Transverse colon (tissue), 4 donors: ENCODE measurements around the gene ZNF440. TPM values are rescaled to one million over a fixed set of nuclear protein-coding genes. Genes with fewer than 3 reads are reported as not detected.

Experiments
- DNase-seq: peaks from one replicate; pipeline ENCODE4 v3.0.0-alpha.2; 2019
- H3K27ac ChIP-seq, 4 donors: fragments of 200-600 bp; sonication (generic); 2 replicates each; pipeline ENCODE4 v1.5.1; 2016 to 2018; ENCODE audit warnings: inconsistent platforms in 4 of 4
- H3K27me3 ChIP-seq: fragments of 200-600 bp; sonication (generic); 2 replicates; pipeline ENCODE4 v1.5.1; 2017; ENCODE audit warnings: inconsistent platforms
- H3K36me3 ChIP-seq, 4 donors: fragments of 200-600 bp; sonication (generic); 2 replicates each; pipeline ENCODE4 v1.5.1; 2017 to 2019; ENCODE audit warnings: inconsistent platforms in 4 of 4
- H3K4me1 ChIP-seq, 4 donors: fragments of 200-600 bp; sonication (generic); 2 replicates each; pipeline ENCODE4 v1.5.1; 2017 to 2020; ENCODE audit warnings: inconsistent platforms in 4 of 4
- H3K4me3 ChIP-seq, 4 donors: fragments of 200-600 bp; sonication (generic); 1 replicate in 1 of 4; 2 replicates in 3 of 4; pipeline versions ENCODE4 v1.5.1 to v1.6.1; 2017 to 2019; ENCODE audit warnings: inconsistent platforms in 4 of 4
- H3K9me3 ChIP-seq, 2 donors: fragments of 200-600 bp; sonication (generic); 2 replicates each; pipeline ENCODE4 v1.5.1; 2017 to 2019; ENCODE audit warnings: inconsistent platforms in 2 of 2
- EP300 ChIP-seq: sonication (generic); formaldehyde crosslinking; IDR thresholded peaks from one replicate; pipeline ENCODE4 v1.6.1; 2017; ENCODE audit warnings: antibody characterized with exemption, low read depth
- POLR2A ChIP-seq: fragments of 450-650 bp; IDR thresholded peaks from one replicate; pipeline ENCODE4 v1.6.1; 2016; ENCODE audit warnings: antibody characterized with exemption, mild to moderate bottlenecking, moderate library complexity
- POLR2AphosphoS5 ChIP-seq, 3 donors: sonication (generic); formaldehyde crosslinking; IDR thresholded peaks; one replicate each; pipeline ENCODE4 v1.6.1; 2016; ENCODE audit warnings: antibody characterized with exemption in 3 of 3
- WGBS, 2 donors: methylation state at CpG; one replicate each; pipeline ENCODE4 v1.1.5; 2018; ENCODE audit warnings: low coverage in 1 of 2; 5-methylcytosine and 5-hydroxymethylcytosine counted together
- in situ Hi-C, 4 donors: fragments of 200-750 bp; cut with MboI; loops; one replicate each; pipeline versions ENCODE4 v1.15.0 to v1.15.1; 2017; ENCODE audit warnings: low sequenced_read_pairs in 3 of 4, low pct_ligation_motif_present in 1 of 4, low pct_unique_long_range_greater_than_20kb in 1 of 4
- intact Hi-C: fragments of 100-400 bp; cut with DNase I; formaldehyde crosslinking; loops from one replicate; pipeline ENCODE4 v1.15.1; 2023; ENCODE audit warnings: low total_unique reads
- total RNA-seq, 4 donors: library from RNA; depleted of rRNA; stranded (reverse); fragments of >200 nt; gene quantifications; one replicate each; pipeline ENCODE4 v1.1.0, GENCODE V29; 2016
- TF ChIP-seq, protein P1 (sequence below), 5 experiments: fragments of 200-600 bp in 3 of 5; fragments of 450-650 bp in 2 of 5; sonication (generic) in 3 of 5; IDR thresholded peaks; 1 replicate in 2 of 5; 2 replicates in 3 of 5; pipeline ENCODE4 v1.5.1; 2016 to 2017; ENCODE audit warnings: antibody characterized with exemption in 5 of 5, inconsistent platforms in 3 of 5, mild to moderate bottlenecking in 2 of 5, moderate library complexity in 1 of 5

ZNF440 gene
- total RNA-seq, 4 donors from 2014 or later, result 44.1 to 51.3 (median 48.2) TPM

- H3K9me3 ChIP-seq, result peaks cover 16 to 19% of the 10 kb centered on the region in 2 donors
- no peak overlapping the region for H3K4me3 ChIP-seq
- DNase-seq, result no peak
- intact Hi-C loops, result no loop called here
- no peaks in the 10 kb centered on the region for H3K36me3 ChIP-seq
- peaks cover 5 to 10% (median 9%) of the 10 kb centered on the region in 4 donors for H3K4me1 ChIP-seq
- no peaks in the 10 kb centered on the region for H3K27me3 ChIP-seq
- in situ Hi-C loops, result no loop called here
- TF ChIP-seq, protein P1, sequence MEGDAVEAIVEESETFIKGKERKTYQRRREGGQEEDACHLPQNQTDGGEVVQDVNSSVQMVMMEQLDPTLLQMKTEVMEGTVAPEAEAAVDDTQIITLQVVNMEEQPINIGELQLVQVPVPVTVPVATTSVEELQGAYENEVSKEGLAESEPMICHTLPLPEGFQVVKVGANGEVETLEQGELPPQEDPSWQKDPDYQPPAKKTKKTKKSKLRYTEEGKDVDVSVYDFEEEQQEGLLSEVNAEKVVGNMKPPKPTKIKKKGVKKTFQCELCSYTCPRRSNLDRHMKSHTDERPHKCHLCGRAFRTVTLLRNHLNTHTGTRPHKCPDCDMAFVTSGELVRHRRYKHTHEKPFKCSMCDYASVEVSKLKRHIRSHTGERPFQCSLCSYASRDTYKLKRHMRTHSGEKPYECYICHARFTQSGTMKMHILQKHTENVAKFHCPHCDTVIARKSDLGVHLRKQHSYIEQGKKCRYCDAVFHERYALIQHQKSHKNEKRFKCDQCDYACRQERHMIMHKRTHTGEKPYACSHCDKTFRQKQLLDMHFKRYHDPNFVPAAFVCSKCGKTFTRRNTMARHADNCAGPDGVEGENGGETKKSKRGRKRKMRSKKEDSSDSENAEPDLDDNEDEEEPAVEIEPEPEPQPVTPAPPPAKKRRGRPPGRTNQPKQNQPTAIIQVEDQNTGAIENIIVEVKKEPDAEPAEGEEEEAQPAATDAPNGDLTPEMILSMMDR (IDR thresholded peaks at IDR 0.05), result no peak
- TF ChIP-seq EP300, result no peak
- TF ChIP-seq POLR2A, result no peak
- TF ChIP-seq POLR2AphosphoS5 (IDR thresholded peaks at IDR 0.05), result no peak
- H3K27ac ChIP-seq, result no peak overlapping the region
These were observed 21.1 kb upstream of the ZNF440 start for GRCh38 chr19:11792942-11793341.

GRCh38 chr19:11797491-11797890 is 16.6 kb upstream of the ZNF440 start:
- in situ Hi-C loops, result no loop called here
- H3K4me1 ChIP-seq, result peaks cover 7 to 21% (median 17%) of the 10 kb centered on the region in 4 donors
- H3K27me3 ChIP-seq, result no peaks in the 10 kb centered on the region
- intact Hi-C loops, result no loop called here
- TF ChIP-seq EP300, result no peak
- TF ChIP-seq, protein P1 (IDR thresholded peaks at IDR 0.05), result peak; percentile 87 to 94 (median 92)
- peak; percentile 75 to 92 (median 83) for TF ChIP-seq POLR2AphosphoS5 (IDR thresholded peaks at IDR 0.05)
- DNase-seq, result peak; percentile 92
- H3K4me3 ChIP-seq, result peak overlapping the region in 1 of 4 donors; percentile 67
- H3K27ac ChIP-seq, result peak overlapping the region; percentile 84 to 91 (median 86)
- H3K9me3 ChIP-seq, result no peaks in the 10 kb centered on the region
- H3K36me3 ChIP-seq, result no peaks in the 10 kb centered on the region
- WGBS, 2 donors, result 4% methylated on average over 8 of the region's 8 CpGs; no CpG with 5 or more reads in 1 of the 2 donors

- Histone ChIP-seq H3K27ac (peak within 1 kb of the TSS; percentile 84 to 91 (median 86)), H3K4me1 (peaks cover 7 to 21% (median 17%) of the 10 kb centered on the region in 4 donors), H3K4me3 (peak within 1 kb of the TSS; percentile 52 to 82 (median 60)), H3K27me3 (no peaks in the 10 kb centered on the region), H3K9me3 (no peaks in the 10 kb centered on the region), H3K36me3 (no peaks in the 10 kb centered on the region)
- in situ Hi-C loops (no loop called here), intact Hi-C loops (no loop called here)
- 0 to 4% methylated on average over 2 to 28 of the region's 56 CpGs for WGBS, 2 donors
- TF ChIP-seq EP300 (no peak), POLR2A (peak; percentile 75), POLR2AphosphoS5 (IDR thresholded peaks at IDR 0.05) (peak; percentile 78 to 89 (median 85))
- TF ChIP-seq, protein P1 (IDR thresholded peaks at IDR 0.05), result peak in 4 of 5 experiments; percentile 17 to 51 (median 31)
- DNase-seq, result peak; percentile 96
These were observed 15.4 kb upstream of the ZNF440 start, which contains the start of gene ZNF491 for GRCh38 chr19:11798391-11799330. Gene ZNF491, plus strand, starts transcription at chr19:11798523. Its CDS starts 7,431 bp downstream, at chr19:11805954.

DNA sequence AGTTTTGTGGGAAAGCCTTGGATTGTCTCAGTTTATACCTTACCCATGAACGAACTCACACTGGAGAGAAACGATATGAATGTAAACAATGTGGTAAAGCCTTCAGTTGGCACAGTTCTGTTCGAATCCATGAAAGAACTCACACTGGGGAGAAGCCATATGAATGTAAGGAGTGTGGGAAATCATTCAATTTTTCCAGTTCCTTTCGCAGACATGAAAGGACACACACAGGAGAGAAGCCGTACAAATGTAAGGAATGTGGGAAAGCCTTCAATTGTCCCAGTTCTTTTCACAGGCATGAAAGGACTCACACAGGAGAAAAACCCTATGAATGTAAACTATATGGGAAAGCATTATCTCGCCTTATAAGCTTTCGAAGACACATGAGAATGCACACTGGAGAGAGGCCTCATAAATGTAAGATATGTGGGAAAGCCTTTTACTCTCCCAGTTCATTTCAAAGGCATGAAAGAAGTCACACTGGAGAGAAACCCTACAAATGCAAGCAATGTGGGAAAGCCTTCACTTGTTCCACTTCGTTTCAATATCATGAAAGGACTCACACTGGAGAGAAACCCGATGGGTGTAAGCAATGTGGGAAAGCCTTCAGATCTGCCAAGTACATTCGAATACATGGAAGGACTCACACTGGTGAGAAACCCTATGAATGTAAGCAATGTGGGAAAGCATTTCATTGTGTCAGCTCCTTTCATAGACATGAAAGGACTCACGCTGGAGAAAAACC is 7.5 kb upstream of the ZNF440 start:
- in situ Hi-C loops (no loop called here), intact Hi-C loops (no loop called here)
- H3K9me3 ChIP-seq, result peaks cover 21 to 29% of the 10 kb centered on the region in 2 donors
- H3K4me3 ChIP-seq, result no peak overlapping the region
- no peak overlapping the region for H3K27ac ChIP-seq
- H3K36me3 ChIP-seq, result peaks cover 0 to 17% (median 7%) of the 10 kb centered on the region in 4 donors
- H3K27me3 ChIP-seq, result no peaks in the 10 kb centered on the region
- no peaks in the 10 kb centered on the region for H3K4me1 ChIP-seq
- TF ChIP-seq EP300, result no peak
- no peak for TF ChIP-seq POLR2A
- no peak for TF ChIP-seq POLR2AphosphoS5 (IDR thresholded peaks at IDR 0.05)
- TF ChIP-seq, protein P1 (IDR thresholded peaks at IDR 0.05), result no peak
- DNase-seq, result no peak
- 82 to 89% methylated on average over 10 to 11 of the region's 11 CpGs for WGBS, 2 donors
